HG02885 (cell line): ENCODE results near the gene CMTM3.
A peak's percentile ranks its signal among the peaks of the same experiment; 100 is the strongest.
"Not testable (repeated sequence)": the region's sequence is repeated elsewhere in the genome, so short reads cannot be mapped to it uniquely, and the experiment has no call there.

Experiments used
- ATAC-seq: cut with Tn5 transposase; IDR thresholded peaks from one replicate; pipeline ENCODE4 v1.9.1; 2021; ENCODE audit warnings: mild to moderate bottlenecking; ENCODE audit not compliant: unreplicated experiment, poor library complexity

The CMTM3 gene

DNA sequence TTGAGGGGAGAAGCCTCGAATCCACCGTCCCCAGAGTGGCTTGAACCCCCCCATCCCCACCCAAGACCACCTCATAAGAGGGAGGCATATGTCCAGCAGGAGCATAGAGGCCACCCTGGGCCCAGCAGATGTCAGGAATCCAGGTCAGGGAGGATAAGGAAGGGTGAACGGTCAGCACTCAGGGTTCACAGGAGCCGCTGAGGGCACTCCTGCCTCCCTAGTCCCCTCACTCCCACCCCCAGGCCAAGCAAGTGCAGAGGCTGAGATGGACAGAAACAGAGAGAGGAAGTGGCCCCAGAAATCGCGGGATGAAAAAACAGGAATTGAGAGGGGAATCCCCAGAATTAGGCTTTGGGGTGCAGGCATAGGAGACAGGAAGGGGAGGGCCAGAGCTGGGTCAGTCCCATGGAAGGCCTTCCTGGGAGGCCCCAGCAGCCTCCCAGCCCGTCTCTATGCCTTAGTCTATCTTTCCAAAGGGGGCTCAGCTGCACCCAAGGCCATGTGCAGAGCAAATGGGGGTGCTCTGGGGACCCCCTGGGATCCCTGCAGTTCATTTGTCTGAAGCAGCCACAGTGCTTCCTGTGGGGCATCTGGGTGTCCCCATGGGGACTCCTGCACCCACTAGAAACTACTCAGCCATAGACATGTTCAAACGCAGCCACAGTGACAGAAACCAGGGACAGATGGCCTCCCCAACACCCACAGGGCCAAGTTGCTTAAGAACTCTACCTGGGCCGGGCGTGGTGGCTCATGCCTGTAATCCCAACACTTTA is 1.7 kb downstream of the CMTM3 start:
- peak; percentile 44 for ATAC-seq

GRCh38 chr16:66608241-66609138 is 4.0 kb downstream of the CMTM3 start:
- ATAC-seq: peak; percentile 38

DNA sequence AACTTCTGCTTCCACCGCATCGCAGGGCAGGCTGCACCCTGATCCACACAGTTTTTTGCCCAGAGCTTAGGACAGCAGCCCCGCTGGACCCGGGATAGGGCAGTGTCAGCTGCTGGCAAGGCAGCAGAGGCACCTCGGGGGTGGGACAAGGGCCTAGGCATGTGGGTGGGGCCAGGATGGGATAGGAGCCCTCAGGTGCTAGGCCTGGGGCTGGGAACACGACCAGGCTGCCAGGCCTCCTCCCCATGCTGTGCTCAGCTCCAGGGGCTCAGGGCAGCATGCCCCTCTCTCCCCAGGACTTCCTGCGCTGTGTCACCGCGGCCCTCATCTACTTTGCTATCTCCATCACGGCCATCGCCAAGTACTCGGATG is 4.6 kb downstream of the CMTM3 start:
- no peak for ATAC-seq

- no peak for ATAC-seq
Observed at GRCh38 chr16:66610111-66610820, 5.8 kb downstream of the CMTM3 start.

- not testable (repeated sequence) for ATAC-seq
Observed at GRCh38 chr16:66611911-66612310, 7.4 kb downstream of the CMTM3 start.

- no peak for ATAC-seq
Observed at GRCh38 chr16:66612422-66612821, 7.9 kb downstream of the CMTM3 start.

GRCh38 chr16:66614161-66614802 is 9.8 kb downstream of the CMTM3 start:
- no peak for ATAC-seq

DNA sequence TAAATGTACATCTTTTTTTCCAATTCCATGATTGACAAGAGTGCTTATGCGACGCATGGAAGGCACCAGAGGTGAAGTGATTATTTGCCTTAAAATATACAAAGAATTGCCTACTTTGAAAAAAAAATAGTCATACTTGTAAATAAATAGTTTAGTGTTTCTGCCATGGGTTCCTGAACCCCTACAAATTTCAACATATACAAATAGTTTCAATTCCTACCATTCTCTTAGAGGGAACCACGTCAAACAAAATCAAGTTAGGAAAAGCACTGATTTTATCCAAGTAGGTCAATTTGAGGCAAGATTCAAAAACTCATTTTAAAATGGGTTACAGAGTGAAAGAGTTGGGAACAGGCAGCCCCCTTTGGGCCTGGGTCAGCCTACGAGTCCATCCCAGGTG is 11.7 kb downstream of the CMTM3 start:
- ATAC-seq: no peak

DNA sequence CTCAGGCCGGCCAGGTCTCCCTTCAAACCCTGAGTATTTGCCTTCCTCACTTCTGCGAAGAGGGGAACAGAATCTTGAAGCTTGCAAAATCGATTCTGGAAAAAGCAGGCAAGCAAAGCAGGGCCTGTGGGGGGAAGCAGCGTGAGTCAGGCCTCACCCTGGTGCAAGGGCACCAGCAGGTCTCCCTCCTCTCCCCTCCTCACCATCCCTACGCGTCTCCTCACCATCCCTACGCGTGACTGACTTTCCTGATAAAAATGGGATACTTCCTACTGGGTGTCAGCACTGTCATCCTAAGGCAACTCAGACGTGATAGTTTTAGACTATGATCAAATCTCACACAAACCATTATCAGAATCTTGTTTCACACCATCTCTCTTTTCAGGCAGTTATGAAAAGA is 12.1 kb downstream of the CMTM3 start:
- no peak for ATAC-seq

GRCh38 chr16:66617010-66617434 is 12.5 kb downstream of the CMTM3 start:
- ATAC-seq: no peak

DNA sequence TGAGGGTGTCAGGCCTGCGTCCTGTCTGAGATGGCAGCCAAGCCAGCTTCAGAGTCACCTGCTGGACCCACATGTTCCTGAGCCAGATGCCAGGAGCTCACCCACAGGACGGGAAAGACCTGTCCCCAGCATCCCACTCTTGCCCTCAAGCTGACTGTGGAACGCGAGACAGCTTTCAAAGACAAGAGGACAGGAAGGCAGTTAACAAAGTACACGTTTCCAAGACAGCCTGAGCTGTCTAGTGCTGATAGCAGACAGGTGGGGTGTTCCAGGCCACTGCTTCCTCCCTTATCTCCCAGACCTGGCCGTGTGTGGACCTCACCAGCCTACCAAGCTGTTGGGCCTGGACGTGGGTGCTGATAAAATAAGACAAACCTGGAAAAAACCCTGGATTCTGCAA is 13.2 kb downstream of the CMTM3 start:
- no peak for ATAC-seq

- no peak for ATAC-seq
Observed at GRCh38 chr16:66618588-66619375, 14.3 kb downstream of the CMTM3 start.

GRCh38 chr16:66619534-66620428 is 15.3 kb downstream of the CMTM3 start:
- ATAC-seq: no peak

GRCh38 chr16:66620429-66620795 is 15.9 kb downstream of the CMTM3 start:
- no peak for ATAC-seq

DNA sequence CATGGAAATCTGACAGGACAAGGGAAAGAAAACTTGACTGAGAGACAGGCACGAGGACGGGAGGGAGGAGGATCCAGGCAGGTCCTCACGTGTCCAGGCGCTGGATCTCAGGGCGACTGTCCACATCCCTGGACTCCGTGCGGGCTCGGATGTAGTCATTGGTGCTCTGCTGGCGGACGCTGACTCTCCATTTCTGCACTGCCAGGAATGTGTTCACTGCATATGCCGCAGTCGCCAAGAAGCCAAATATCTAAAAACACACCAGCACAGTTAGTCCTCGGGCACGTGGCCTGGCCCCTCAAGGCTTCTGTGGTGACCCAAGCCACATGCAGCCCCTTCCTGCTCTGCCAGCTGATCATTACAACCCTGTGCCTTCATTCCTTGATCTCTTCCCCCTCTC is 17.5 kb downstream of the CMTM3 start:
- ATAC-seq: no peak

DNA sequence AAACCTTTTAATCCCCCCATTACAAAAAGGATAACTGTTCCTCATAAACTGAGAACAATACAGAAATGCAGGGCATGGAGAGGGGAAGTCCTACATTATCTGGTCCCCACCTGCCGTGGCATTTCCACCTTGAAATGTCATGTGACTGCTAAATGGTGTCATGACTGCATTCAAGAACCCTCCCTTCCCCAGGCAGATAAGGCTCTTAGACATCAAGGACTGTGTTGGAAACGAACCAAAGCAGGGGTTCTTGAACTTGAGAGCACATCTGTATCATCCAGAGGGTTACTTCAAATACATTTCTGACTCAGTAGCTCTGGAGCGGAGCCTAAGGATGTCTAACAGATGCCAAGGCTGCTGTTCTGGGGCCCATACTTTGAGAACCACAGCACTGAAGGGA is 18.4 kb downstream of the CMTM3 start:
- no peak for ATAC-seq

- no peak for ATAC-seq
Observed at GRCh38 chr16:66623755-66624154, 19.3 kb downstream of the CMTM3 start.

DNA sequence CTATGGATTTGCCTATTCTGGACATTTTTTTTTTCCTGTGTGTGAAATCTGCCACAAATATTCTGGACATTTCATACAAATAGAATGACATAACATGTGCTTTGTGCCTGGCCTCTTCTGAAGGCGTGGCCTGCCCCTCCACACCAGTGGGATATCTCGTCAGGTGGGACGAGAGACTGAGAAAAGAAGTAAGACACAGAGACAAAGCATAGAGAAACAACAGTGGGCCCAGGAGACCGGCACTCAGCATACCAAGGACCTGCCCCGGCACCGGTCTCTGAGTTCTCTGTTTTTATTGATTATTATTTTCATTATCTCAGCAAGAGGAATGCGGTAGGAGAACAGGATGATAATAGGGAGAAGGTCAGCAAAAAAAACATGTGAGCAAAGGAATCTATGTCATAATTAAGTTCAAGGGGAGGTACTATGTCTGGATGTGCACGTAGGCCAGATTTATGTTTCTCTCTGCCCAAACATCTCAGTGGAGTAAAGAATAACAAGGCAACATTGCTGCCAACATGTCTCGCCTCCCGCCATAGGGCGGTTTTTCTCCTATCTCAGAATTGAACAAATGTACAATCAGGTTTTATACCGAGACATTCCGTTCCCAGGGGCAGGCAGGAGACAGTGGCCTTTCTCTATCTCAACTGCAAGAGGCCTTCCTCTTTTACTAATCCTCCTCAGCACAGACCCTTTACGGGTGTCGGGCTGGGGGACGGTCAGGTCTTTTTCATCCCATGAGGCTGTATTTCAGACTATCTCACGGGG is 23.3 kb downstream of the CMTM3 start:
- ATAC-seq: not testable (repeated sequence)
